BLaER1 (cell line): Measurements from ENCODE around the gene RNF151.

Experiments used
- H3K27ac ChIP-seq: shearing (Covaris generic); formaldehyde crosslinking; 2 replicates; pipeline ENCODE4 v1.8.1; 2022
- H3K27me3 ChIP-seq: shearing (Covaris generic); formaldehyde crosslinking; 2 replicates; pipeline ENCODE4 v1.8.1; 2022
- H3K36me3 ChIP-seq: shearing (Covaris generic); formaldehyde crosslinking; 2 replicates; pipeline ENCODE4 v1.8.1; 2022
- H3K4me1 ChIP-seq: shearing (Covaris generic); formaldehyde crosslinking; 2 replicates; pipeline ENCODE4 v1.8.1; 2022
- H3K4me2 ChIP-seq: shearing (Covaris generic); formaldehyde crosslinking; 2 replicates; pipeline ENCODE4 v1.8.1; 2022
- H3K4me3 ChIP-seq: shearing (Covaris generic); formaldehyde crosslinking; 2 replicates; pipeline ENCODE4 v1.8.1; 2022
- H3K9ac ChIP-seq: shearing (Covaris generic); formaldehyde crosslinking; 2 replicates; pipeline ENCODE4 v1.8.1; 2022
- H3K9me3 ChIP-seq: shearing (Covaris generic); formaldehyde crosslinking; 2 replicates; pipeline ENCODE4 v1.8.1; 2022
- H4K20me1 ChIP-seq: shearing (Covaris generic); formaldehyde crosslinking; 2 replicates; pipeline ENCODE4 v1.8.1; 2022
- Cebpa-rat ChIP-seq: shearing (Covaris generic); IDR thresholded peaks from 2 replicates; pipeline ENCODE4 v1.8.1; 2022

The RNF151 gene

GRCh38 chr16:1923299-1924034 lies 43.2 kb upstream of the RNF151 start:
- H3K27ac ChIP-seq, result no peak overlapping the region
- no peak overlapping the region for H3K4me3 ChIP-seq
- peaks cover 64% of the 10 kb centered on the region for H3K27me3 ChIP-seq
- 0 out of 2 replicates have a peak, but pooled peaks cover 7% of the 10 kb centered on the region for H3K4me1 ChIP-seq
- no peaks in the 10 kb centered on the region for H3K36me3 ChIP-seq
- no peak overlapping the region for H3K9ac ChIP-seq
- H3K4me2 ChIP-seq, result peak overlapping the region; percentile 12; the same call in 1 of the 2 replicates
- TF ChIP-seq Cebpa-rat, result no peak
- no peaks in the 10 kb centered on the region for H3K9me3 ChIP-seq
- H4K20me1 ChIP-seq, result peaks cover 22% of the 10 kb centered on the region; the same call in 1 of the 2 replicates

- peaks cover 17% of the 10 kb centered on the region; the same call in 1 of the 2 replicates for H4K20me1 ChIP-seq
- 0 out of 2 replicates have a peak, but pooled peaks cover 12% of the 10 kb centered on the region for H3K4me1 ChIP-seq
- no peak overlapping the region for H3K9ac ChIP-seq
- H3K9me3 ChIP-seq, result no peaks in the 10 kb centered on the region
- peak overlapping the region; percentile 12; the same call in 1 of the 2 replicates for H3K4me2 ChIP-seq
- no peak overlapping the region for H3K4me3 ChIP-seq
- peaks cover 58% of the 10 kb centered on the region for H3K27me3 ChIP-seq
- no peak for TF ChIP-seq Cebpa-rat
- H3K27ac ChIP-seq, result no peak overlapping the region
- H3K36me3 ChIP-seq, result no peaks in the 10 kb centered on the region
These were observed 42.6 kb upstream of the RNF151 start for GRCh38 chr16:1924095-1924494.

GRCh38 chr16:1926271-1926670 lies 40.4 kb upstream of the RNF151 start:
- Histone ChIP-seq H3K4me1 (peaks cover 20% of the 10 kb centered on the region; the same call in 1 of the 2 replicates), H3K9me3 (no peaks in the 10 kb centered on the region), H3K27me3 (peaks cover 36% of the 10 kb centered on the region), H3K4me3 (no peak overlapping the region), H4K20me1 (no peaks in the 10 kb centered on the region), H3K36me3 (no peaks in the 10 kb centered on the region), H3K27ac (no peak overlapping the region), H3K4me2 (no peak overlapping the region), H3K9ac (no peak overlapping the region)
- TF ChIP-seq Cebpa-rat, result no peak

- H3K9ac ChIP-seq, result peak overlapping the region; percentile 69; the same call in 1 of the 2 replicates
- peak overlapping the region; percentile 85 for H3K4me2 ChIP-seq
- H3K27me3 ChIP-seq, result peaks cover 8% of the 10 kb centered on the region
- peaks cover 22% of the 10 kb centered on the region; the same call in 1 of the 2 replicates for H3K4me1 ChIP-seq
- peak overlapping the region; percentile 68 for H3K4me3 ChIP-seq
- TF ChIP-seq Cebpa-rat, result no peak
- H3K9me3 ChIP-seq, result no peaks in the 10 kb centered on the region
- H4K20me1 ChIP-seq, result no peaks in the 10 kb centered on the region
- peak overlapping the region; percentile 67 for H3K27ac ChIP-seq
- H3K36me3 ChIP-seq, result no peaks in the 10 kb centered on the region
These were observed 37.6 kb upstream of the RNF151 start for GRCh38 chr16:1929105-1929504.

- H3K9ac ChIP-seq, result peak overlapping the region; percentile 69; the same call in 1 of the 2 replicates
- H3K27ac ChIP-seq, result peak overlapping the region; percentile 71
- H3K27me3 ChIP-seq, result peaks cover 1% of the 10 kb centered on the region
- H3K4me3 ChIP-seq, result peak overlapping the region; percentile 68
- no peaks in the 10 kb centered on the region for H3K36me3 ChIP-seq
- no peaks in the 10 kb centered on the region for H3K9me3 ChIP-seq
- peaks cover 22% of the 10 kb centered on the region; the same call in 1 of the 2 replicates for H3K4me1 ChIP-seq
- no peak for TF ChIP-seq Cebpa-rat
- H4K20me1 ChIP-seq, result no peaks in the 10 kb centered on the region
- H3K4me2 ChIP-seq, result peak overlapping the region; percentile 85
These were observed 36.9 kb upstream of the RNF151 start for GRCh38 chr16:1929578-1930337.

- TF ChIP-seq Cebpa-rat, result no peak
- peaks cover 22% of the 10 kb centered on the region; the same call in 1 of the 2 replicates for H3K4me1 ChIP-seq
- no peaks in the 10 kb centered on the region for H4K20me1 ChIP-seq
- no peak overlapping the region for H3K4me3 ChIP-seq
- no peak overlapping the region; the same call in 1 of the 2 replicates for H3K9ac ChIP-seq
- no peaks in the 10 kb centered on the region for H3K9me3 ChIP-seq
- H3K27ac ChIP-seq, result peak overlapping the region; percentile 71
- H3K27me3 ChIP-seq, result no peaks in the 10 kb centered on the region
- H3K4me2 ChIP-seq, result peak overlapping the region; percentile 85; the same call in 1 of the 2 replicates
- no peaks in the 10 kb centered on the region for H3K36me3 ChIP-seq
These were observed 36.3 kb upstream of the RNF151 start for GRCh38 chr16:1930338-1930720.

- peak overlapping the region; percentile 14; the same call in 1 of the 2 replicates for H3K4me2 ChIP-seq
These were observed 34.3 kb upstream of the RNF151 start for GRCh38 chr16:1932050-1933028.

GRCh38 chr16:1933097-1933661 lies 33.5 kb upstream of the RNF151 start:
- no peak for TF ChIP-seq Cebpa-rat
- Histone ChIP-seq H3K36me3 (peaks cover 17% of the 10 kb centered on the region), H3K9me3 (no peaks in the 10 kb centered on the region), H4K20me1 (no peaks in the 10 kb centered on the region), H3K4me3 (no peak overlapping the region), H3K4me2 (peak overlapping the region; percentile 14; the same call in 1 of the 2 replicates), H3K9ac (no peak overlapping the region), H3K27ac (0 out of 2 replicates have a peak overlapping the region, but pooled peaks have one; percentile 9), H3K27me3 (no peaks in the 10 kb centered on the region), H3K4me1 (peaks cover 22% of the 10 kb centered on the region; the same call in 1 of the 2 replicates)

More at GRCh38 chr16:1932050-1933028, 34.3 kb upstream of the RNF151 start:
- H3K4me1 ChIP-seq, result peaks cover 22% of the 10 kb centered on the region; the same call in 1 of the 2 replicates
- peak overlapping the region; percentile 9; the same call in 1 of the 2 replicates for H3K27ac ChIP-seq
- no peak overlapping the region for H3K9ac ChIP-seq
- H4K20me1 ChIP-seq, result no peaks in the 10 kb centered on the region
- H3K36me3 ChIP-seq, result 0 out of 2 replicates have a peak, but pooled peaks cover 8% of the 10 kb centered on the region
- TF ChIP-seq Cebpa-rat, result no peak
- no peaks in the 10 kb centered on the region for H3K9me3 ChIP-seq
- H3K4me3 ChIP-seq, result no peak overlapping the region
- no peaks in the 10 kb centered on the region for H3K27me3 ChIP-seq
